A673 (cell line): ENCODE measurements around the gene CAPN11. TPM values are rescaled to one million over a fixed set of nuclear protein-coding genes. Genes with fewer than 3 reads are reported as not detected.
"Not testable (repeated sequence)": the region's sequence is repeated elsewhere in the genome, so short reads cannot be mapped to it uniquely, and the experiment has no call there.

Source experiments
- BruUV-seq: library from RNA; stranded (reverse); fragments of 400-500 nt; replicated peaks from 2 replicates; lab custom pipeline; 2021; lab: Mats Ljungman, UMichigan
- CTCF ChIA-PET: fragments of 300-600 bp; sonication (Branson Sonifier 250); formaldehyde crosslinking; loops from one replicate; lab custom pipeline; 2022; ENCODE audit warnings: antibody characterized with exemption; lab: Charles Lee
- POLR2A ChIA-PET: fragments of 300-600 bp; sonication (Branson Sonifier 250); formaldehyde crosslinking; loops from one replicate; lab custom pipeline; 2022; ENCODE audit warnings: antibody characterized with exemption; ENCODE audit not compliant: low non-redundant PET; lab: Charles Lee
- DNase-seq: peaks from one replicate; pipeline ENCODE4 v3.0.0-alpha.2; 2015; ENCODE audit warnings: low spot score
- H3K27ac ChIP-seq: fragments of 200-600 bp; sonication (generic); 2 replicates; pipeline ENCODE4 v1.5.1; 2016; ENCODE audit warnings: mixed run types, low read depth, mild to moderate bottlenecking, mixed read lengths, antibody characterized with exemption, low read length; ENCODE audit not compliant: poor library complexity, severe bottlenecking
- H3K27me3 ChIP-seq: fragments of 200-600 bp; sonication (generic); replicated peaks from 2 replicates; pipeline ENCODE4 v1.6.1; 2017; ENCODE audit warnings: mixed run types, low read depth, mild to moderate bottlenecking, mixed read lengths, antibody characterized with exemption, low read length; ENCODE audit not compliant: insufficient read depth, poor library complexity
- H3K36me3 ChIP-seq: fragments of 200-600 bp; sonication (generic); 2 replicates; pipeline ENCODE4 v1.6.1; 2016; ENCODE audit warnings: mixed run types, mild to moderate bottlenecking, mixed read lengths, antibody characterized with exemption, low read length; ENCODE audit not compliant: insufficient read depth, poor library complexity, severe bottlenecking
- H3K4me1 ChIP-seq: fragments of 200-600 bp; sonication (generic); 2 replicates; pipeline ENCODE4 v1.6.1; 2017; ENCODE audit warnings: mixed run types, mild to moderate bottlenecking, mixed read lengths, antibody characterized with exemption, low read length; ENCODE audit not compliant: insufficient read depth, poor library complexity, severe bottlenecking
- H3K4me3 ChIP-seq: fragments of 200-600 bp; sonication (generic); 2 replicates; pipeline ENCODE4 v1.5.1; 2016; ENCODE audit warnings: low read depth, mixed run types, mild to moderate bottlenecking, mixed read lengths, low read length; ENCODE audit not compliant: poor library complexity, severe bottlenecking
- H3K9me3 ChIP-seq: fragments of 200-600 bp; sonication (generic); 2 replicates; pipeline ENCODE4 v1.6.1; 2016; ENCODE audit warnings: mixed run types, low read depth, mild to moderate bottlenecking, mixed read lengths, antibody characterized with exemption, low read length; ENCODE audit not compliant: poor library complexity, severe bottlenecking
- CTCF ChIP-seq: fragments of 300-800, 200-600 bp; sonication (generic); conservative IDR thresholded peaks from 2 replicates; pipeline ENCODE4 v1.5.1; 2017; ENCODE audit warnings: low read depth, mild to moderate bottlenecking, antibody characterized with exemption, low read length, moderate library complexity, mixed read lengths
- EZH2 ChIP-seq: fragments of 200-600 bp; sonication (generic); IDR thresholded peaks from 2 replicates; pipeline ENCODE4 v1.6.1; 2017; ENCODE audit warnings: borderline replicate concordance, low read depth, mild to moderate bottlenecking, mixed read lengths, antibody characterized with exemption, low read length; ENCODE audit not compliant: poor library complexity, severe bottlenecking
- intact Hi-C: fragments of 100-400 bp; cut with micrococcal nuclease; formaldehyde crosslinking; loops from one replicate; pipeline ENCODE4 v1.10.0; 2022; ENCODE audit not compliant: unreplicated experiment
- total RNA-seq: library from RNA; stranded (reverse); gene quantifications from 2 replicates; pipeline ENCODE4 v1.2.3, GENCODE V29; 2021

CAPN11 gene
- total RNA-seq, 1 experiment from 2014 or later = not detected

- intact Hi-C loops = no loop called here
- H3K27ac ChIP-seq = no peak overlapping the region
- no peak for DNase-seq
- no peak overlapping the region for H3K4me3 ChIP-seq
- no peaks in the 10 kb centered on the region for H3K27me3 ChIP-seq
- H3K4me1 ChIP-seq = no peaks in the 10 kb centered on the region
- no peaks in the 10 kb centered on the region for H3K36me3 ChIP-seq
- no peaks in the 10 kb centered on the region for H3K9me3 ChIP-seq
- CTCF ChIA-PET = no interaction called here
- TF ChIP-seq CTCF = no peak
- no peak for TF ChIP-seq EZH2
- no TSS peak for BruUV-seq
- POLR2A ChIA-PET = no interaction called here
Observed at GRCh38 chr6:44183783-44184182, 25.2 kb downstream of the CAPN11 start.

- CTCF ChIA-PET, DNase-seq, H3K36me3 ChIP-seq, H3K27ac ChIP-seq, H3K4me1 ChIP-seq, H3K27me3 ChIP-seq, BruUV-seq, H3K9me3 ChIP-seq, intact Hi-C loops, H3K4me3 ChIP-seq, POLR2A ChIA-PET: not testable (repeated sequence)
Observed at GRCh38 chr6:44185356-44185755, 26.7 kb downstream of the CAPN11 start.

- TF ChIP-seq CTCF (no peak), EZH2 (no peak)
- CTCF ChIA-PET = no interaction called here
- POLR2A ChIA-PET = no interaction called here
- H3K4me1 ChIP-seq = no peaks in the 10 kb centered on the region
- no peak for DNase-seq
- no peak overlapping the region for H3K27ac ChIP-seq
- H3K4me3 ChIP-seq = no peak overlapping the region
- H3K27me3 ChIP-seq = no peaks in the 10 kb centered on the region
- H3K36me3 ChIP-seq = no peaks in the 10 kb centered on the region
- H3K9me3 ChIP-seq = no peaks in the 10 kb centered on the region
- no TSS peak for BruUV-seq
- intact Hi-C loops = no loop called here
Observed at GRCh38 chr6:44185953-44186634, 27.5 kb downstream of the CAPN11 start.

- no peak overlapping the region for H3K27ac ChIP-seq
- no peaks in the 10 kb centered on the region for H3K4me1 ChIP-seq
- no peak overlapping the region for H3K4me3 ChIP-seq
- CTCF ChIA-PET = no interaction called here
- no peaks in the 10 kb centered on the region for H3K27me3 ChIP-seq
- no peaks in the 10 kb centered on the region for H3K9me3 ChIP-seq
- no peak for TF ChIP-seq EZH2
- TF ChIP-seq CTCF = no peak
- no peaks in the 10 kb centered on the region for H3K36me3 ChIP-seq
- DNase-seq = no peak
- POLR2A ChIA-PET = no interaction called here
- intact Hi-C loops = no loop called here
- BruUV-seq = no TSS peak
Observed at GRCh38 chr6:44186635-44187025, 28.0 kb downstream of the CAPN11 start.
